Parathyroid adenoma (tissue), 2 donors: ENCODE results near the gene TYK2.

Source experiments
- H2AFZ ChIP-seq: fragments of 300-600 bp; sonication (generic); one replicate; pipeline ENCODE4 v1.7.0; 2017; ENCODE audit warnings: antibody characterized with exemption, mild to moderate bottlenecking
- H3K27ac ChIP-seq: fragments of 300-600 bp; sonication (generic); one replicate; pipeline ENCODE4 v1.7.0; 2017
- H3K27me3 ChIP-seq: fragments of 300-600 bp; sonication (generic); one replicate; pipeline ENCODE4 v1.7.0; 2017; ENCODE audit warnings: low read length; ENCODE audit not compliant: control insufficient read depth, insufficient read depth
- H3K36me3 ChIP-seq: fragments of 300-600 bp; sonication (generic); one replicate; pipeline ENCODE4 v1.7.0; 2017; ENCODE audit warnings: low read length; ENCODE audit not compliant: control insufficient read depth, insufficient read depth
- H3K4me1 ChIP-seq: fragments of 300-600 bp; sonication (generic); one replicate; pipeline ENCODE4 v1.7.0; 2017; ENCODE audit warnings: control low read depth
- H3K4me2 ChIP-seq: fragments of 300-600 bp; sonication (generic); one replicate; pipeline ENCODE4 v1.7.0; 2017; ENCODE audit warnings: low read length
- H3K4me3 ChIP-seq: fragments of 300-600 bp; sonication (generic); one replicate; pipeline ENCODE4 v1.7.0; 2017; ENCODE audit warnings: low read depth, low read length
- H3K79me2 ChIP-seq: fragments of 300-600 bp; sonication (generic); one replicate; pipeline ENCODE4 v1.7.0; 2017; ENCODE audit warnings: control low read depth
- H3K9ac ChIP-seq: fragments of 300-600 bp; sonication (generic); one replicate; pipeline ENCODE4 v1.7.0; 2017; ENCODE audit warnings: mild to moderate bottlenecking
- H3K9me3 ChIP-seq: fragments of 300-600 bp; sonication (generic); one replicate; pipeline ENCODE4 v1.7.0; 2017; ENCODE audit warnings: low read length; ENCODE audit not compliant: control insufficient read depth
- CTCF ChIP-seq: fragments of 300-600 bp; sonication (generic); IDR thresholded peaks from one replicate; pipeline ENCODE4 v1.7.0; 2017; ENCODE audit warnings: antibody characterized with exemption, mild to moderate bottlenecking
- donor health status: primary hyperparathyroidism.

Gene TYK2

GRCh38 chr19:10321417-10321797, 59.0 kb downstream of the TYK2 start:
- TF ChIP-seq CTCF: no peak
- peaks cover 3% of the 10 kb centered on the region for H3K79me2 ChIP-seq
- H3K36me3 ChIP-seq: no peaks in the 10 kb centered on the region
- H3K9ac ChIP-seq: no peak overlapping the region
- H3K27me3 ChIP-seq: no peaks in the 10 kb centered on the region
- no peak overlapping the region for H3K4me3 ChIP-seq
- no peak overlapping the region for H3K4me2 ChIP-seq
- peaks cover 3% of the 10 kb centered on the region for H3K4me1 ChIP-seq
- no peak overlapping the region for H3K27ac ChIP-seq
- H2AFZ ChIP-seq: no peak overlapping the region
- H3K9me3 ChIP-seq: no peaks in the 10 kb centered on the region

GRCh38 chr19:10320602-10321416, 59.6 kb downstream of the TYK2 start:
- no peaks in the 10 kb centered on the region for H3K36me3 ChIP-seq
- H3K4me3 ChIP-seq: no peak overlapping the region
- no peak overlapping the region for H3K9ac ChIP-seq
- no peak overlapping the region for H2AFZ ChIP-seq
- H3K27ac ChIP-seq: no peak overlapping the region
- H3K4me1 ChIP-seq: peaks cover 9% of the 10 kb centered on the region
- H3K79me2 ChIP-seq: peaks cover 3% of the 10 kb centered on the region
- no peak for TF ChIP-seq CTCF
- no peaks in the 10 kb centered on the region for H3K9me3 ChIP-seq
- H3K4me2 ChIP-seq: no peak overlapping the region
- no peaks in the 10 kb centered on the region for H3K27me3 ChIP-seq

GRCh38 chr19:10318807-10319682, 61.3 kb downstream of the TYK2 start:
- TF ChIP-seq CTCF: no peak
- no peaks in the 10 kb centered on the region for H3K79me2 ChIP-seq
- H3K27ac ChIP-seq: no peak overlapping the region
- H3K36me3 ChIP-seq: no peaks in the 10 kb centered on the region
- H2AFZ ChIP-seq: no peak overlapping the region
- peaks cover 9% of the 10 kb centered on the region for H3K4me1 ChIP-seq
- H3K9me3 ChIP-seq: no peaks in the 10 kb centered on the region
- no peak overlapping the region for H3K9ac ChIP-seq
- no peaks in the 10 kb centered on the region for H3K27me3 ChIP-seq
- no peak overlapping the region for H3K4me3 ChIP-seq
- no peak overlapping the region for H3K4me2 ChIP-seq

GRCh38 chr19:10317857-10318462, 62.4 kb downstream of the TYK2 start:
- TF ChIP-seq CTCF: no peak
- Histone ChIP-seq H3K9me3 (no peaks in the 10 kb centered on the region), H3K36me3 (no peaks in the 10 kb centered on the region), H2AFZ (no peak overlapping the region), H3K27ac (no peak overlapping the region), H3K9ac (no peak overlapping the region), H3K27me3 (no peaks in the 10 kb centered on the region), H3K4me3 (no peak overlapping the region), H3K79me2 (no peaks in the 10 kb centered on the region), H3K4me1 (peaks cover 9% of the 10 kb centered on the region), H3K4me2 (no peak overlapping the region)
